GM21381 (cell line): Measurements from ENCODE around the gene MAP4K5.
"Not testable (repeated sequence)": the region's sequence is repeated elsewhere in the genome, so short reads cannot be mapped to it uniquely, and the experiment has no call there.

ENCODE experiments used
- ATAC-seq: cut with Tn5 transposase; IDR thresholded peaks from one replicate; pipeline ENCODE4 v1.9.1; 2021; ENCODE audit warnings: mild to moderate bottlenecking, moderate library complexity; ENCODE audit not compliant: unreplicated experiment

MAP4K5 gene

GRCh38 chr14:50532502-50533240 is at the start of gene MAP4K5:
TSS of gene MAP4K5 (minus strand) at chr14:50532569. CDS start at chr14:50532049, 520 bp downstream.
- ATAC-seq: peak; percentile 92

GRCh38 chr14:50578433-50578832 is 46.1 kb upstream of the MAP4K5 start:
- no peak for ATAC-seq

- no peak for ATAC-seq
Measured at GRCh38 chr14:50577982-50578381, 45.6 kb upstream of the MAP4K5 start.

GRCh38 chr14:50575769-50576168 is 43.4 kb upstream of the MAP4K5 start:
- ATAC-seq: no peak

- ATAC-seq: no peak
Measured at GRCh38 chr14:50573862-50574261, 41.5 kb upstream of the MAP4K5 start.

- no peak for ATAC-seq
Measured at GRCh38 chr14:50569714-50570274, 37.4 kb upstream of the MAP4K5 start.

- no peak for ATAC-seq
Measured at GRCh38 chr14:50562841-50563240, 30.5 kb upstream of the MAP4K5 start.

- ATAC-seq: no peak
Measured at GRCh38 chr14:50560931-50561285, 28.5 kb upstream of the MAP4K5 start.

- no peak for ATAC-seq
Measured at GRCh38 chr14:50559990-50560930, 27.9 kb upstream of the MAP4K5 start, which contains the start of gene ATL1. TSS of gene ATL1 (plus strand) at chr14:50560145. CDS start at chr14:50560266, 121 bp downstream.

GRCh38 chr14:50552796-50553195 is 20.4 kb upstream of the MAP4K5 start:
- not testable (repeated sequence) for ATAC-seq

- ATAC-seq: no peak
Measured at GRCh38 chr14:50551877-50552276, 19.5 kb upstream of the MAP4K5 start.

GRCh38 chr14:50550294-50550693 is 17.9 kb upstream of the MAP4K5 start:
- no peak for ATAC-seq

- no peak for ATAC-seq
Measured at GRCh38 chr14:50545618-50546017, 13.2 kb upstream of the MAP4K5 start.

- ATAC-seq: no peak
Measured at GRCh38 chr14:50544911-50545310, 12.5 kb upstream of the MAP4K5 start.

- no peak for ATAC-seq
Measured at GRCh38 chr14:50542941-50543418, 10.6 kb upstream of the MAP4K5 start.

- ATAC-seq: no peak
Measured at GRCh38 chr14:50541159-50541567, 8.8 kb upstream of the MAP4K5 start.

GRCh38 chr14:50539051-50539450 is 6.7 kb upstream of the MAP4K5 start:
- no peak for ATAC-seq

GRCh38 chr14:50538034-50538433 is 5.7 kb upstream of the MAP4K5 start:
- not testable (repeated sequence) for ATAC-seq

GRCh38 chr14:50534997-50535396 is 2.6 kb upstream of the MAP4K5 start:
- no peak for ATAC-seq

GRCh38 chr14:50534416-50534815 is 2.0 kb upstream of the MAP4K5 start:
- no peak for ATAC-seq

- no peak for ATAC-seq
Measured at GRCh38 chr14:50533806-50534205, 1.4 kb upstream of the MAP4K5 start.
